ENCODE measurements around the gene LRP8.

LRP8 gene

DNA sequence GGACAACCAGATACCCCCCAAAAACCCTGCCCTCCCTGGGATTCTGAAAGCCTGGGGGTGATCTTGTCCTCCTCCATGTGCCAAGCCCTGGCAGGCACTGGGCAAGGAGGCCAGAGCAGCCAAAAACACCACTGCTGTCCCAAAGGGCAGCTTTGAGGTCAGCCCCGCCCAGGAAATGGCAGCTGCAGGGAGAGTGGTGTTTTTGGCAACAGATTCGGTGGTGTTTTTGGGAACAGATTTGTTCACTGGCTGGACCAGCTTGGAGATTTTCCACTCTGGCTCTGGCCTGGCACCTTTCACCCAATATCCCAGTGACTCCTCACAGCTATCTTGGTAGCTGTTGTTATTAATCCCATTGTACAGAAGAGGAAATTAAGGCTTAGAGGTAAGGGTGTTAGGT is 34.7 kb downstream of the LRP8 start:
- H3K9me3 ChIP-seq (ENCODE audit: insufficient read depth, low read depth, low read length): no peaks in the 10 kb centered on the region
- no peaks in the 10 kb centered on the region for H3F3A ChIP-seq (ENCODE audit: low read depth)
- H2AFZ ChIP-seq (ENCODE audit: low read length): no peak overlapping the region
- H3K27me3 ChIP-seq (ENCODE audit: insufficient read depth, low read length, poor library complexity, severe bottlenecking): no peaks in the 10 kb centered on the region
- no peak overlapping the region for H3K4me2 ChIP-seq (ENCODE audit: low read depth, low read length, poor library complexity, severe bottlenecking)
- H4K20me1 ChIP-seq (ENCODE audit: insufficient read depth, low read length, poor library complexity, severe bottlenecking): peaks cover 14% of the 10 kb centered on the region
- peaks cover 27% of the 10 kb centered on the region; the same call in 1 of the 2 replicates for H3K36me3 ChIP-seq (ENCODE audit: insufficient read depth, low read length)
- H3K79me2 ChIP-seq (ENCODE audit: insufficient read depth, low read length): peaks cover 46% of the 10 kb centered on the region
- H3K9me2 ChIP-seq (replicated peaks; ENCODE audit: low read depth, low read length): no peaks in the 10 kb centered on the region
- H3K4me3 ChIP-seq (ENCODE audit: low read length, poor library complexity, severe bottlenecking): no peak overlapping the region
- peaks cover 11% of the 10 kb centered on the region for H3K4me1 ChIP-seq (ENCODE audit: insufficient read depth, low read length, poor library complexity, severe bottlenecking)
- H3K9ac ChIP-seq (ENCODE audit: low read depth, low read length, poor library complexity, severe bottlenecking): no peak overlapping the region
- TF ChIP-seq, protein P1, sequence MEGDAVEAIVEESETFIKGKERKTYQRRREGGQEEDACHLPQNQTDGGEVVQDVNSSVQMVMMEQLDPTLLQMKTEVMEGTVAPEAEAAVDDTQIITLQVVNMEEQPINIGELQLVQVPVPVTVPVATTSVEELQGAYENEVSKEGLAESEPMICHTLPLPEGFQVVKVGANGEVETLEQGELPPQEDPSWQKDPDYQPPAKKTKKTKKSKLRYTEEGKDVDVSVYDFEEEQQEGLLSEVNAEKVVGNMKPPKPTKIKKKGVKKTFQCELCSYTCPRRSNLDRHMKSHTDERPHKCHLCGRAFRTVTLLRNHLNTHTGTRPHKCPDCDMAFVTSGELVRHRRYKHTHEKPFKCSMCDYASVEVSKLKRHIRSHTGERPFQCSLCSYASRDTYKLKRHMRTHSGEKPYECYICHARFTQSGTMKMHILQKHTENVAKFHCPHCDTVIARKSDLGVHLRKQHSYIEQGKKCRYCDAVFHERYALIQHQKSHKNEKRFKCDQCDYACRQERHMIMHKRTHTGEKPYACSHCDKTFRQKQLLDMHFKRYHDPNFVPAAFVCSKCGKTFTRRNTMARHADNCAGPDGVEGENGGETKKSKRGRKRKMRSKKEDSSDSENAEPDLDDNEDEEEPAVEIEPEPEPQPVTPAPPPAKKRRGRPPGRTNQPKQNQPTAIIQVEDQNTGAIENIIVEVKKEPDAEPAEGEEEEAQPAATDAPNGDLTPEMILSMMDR (conservative IDR thresholded peaks at IDR 0.05; ENCODE audit: low read length): no peak
- no peak for TF ChIP-seq EZH2phosphoT487 (IDR thresholded peaks at IDR 0.05; ENCODE audit: borderline replicate concordance)

DNA sequence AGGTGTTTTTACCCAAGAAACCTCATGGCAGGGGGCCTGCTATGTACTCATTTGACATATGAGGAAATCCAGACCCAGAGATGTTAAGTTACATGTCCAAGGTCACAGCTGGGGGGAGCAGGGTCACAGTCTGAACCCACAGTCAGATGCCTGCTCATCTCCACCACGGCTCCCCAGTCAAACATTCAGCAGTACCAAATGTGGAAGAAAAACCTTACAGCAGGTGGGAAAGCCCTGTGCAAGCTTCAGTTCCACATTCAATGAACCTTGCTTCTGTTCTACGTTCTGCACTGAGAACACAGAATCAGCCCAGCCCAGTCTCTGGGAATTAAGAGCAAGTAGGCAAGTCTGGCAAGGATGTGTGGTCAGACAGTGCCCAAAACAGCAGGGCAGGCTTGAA is 35.2 kb downstream of the LRP8 start:
- H4K20me1 ChIP-seq (ENCODE audit: insufficient read depth, low read length, poor library complexity, severe bottlenecking): peaks cover 14% of the 10 kb centered on the region
- no peaks in the 10 kb centered on the region for H3K27me3 ChIP-seq (ENCODE audit: insufficient read depth, low read length, poor library complexity, severe bottlenecking)
- no peak overlapping the region for H2AFZ ChIP-seq (ENCODE audit: low read length)
- peaks cover 11% of the 10 kb centered on the region for H3K4me1 ChIP-seq (ENCODE audit: insufficient read depth, low read length, poor library complexity, severe bottlenecking)
- TF ChIP-seq, protein P1 (conservative IDR thresholded peaks at IDR 0.05; ENCODE audit: low read length): no peak
- TF ChIP-seq EZH2phosphoT487 (IDR thresholded peaks at IDR 0.05; ENCODE audit: borderline replicate concordance): no peak
- H3K4me2 ChIP-seq (ENCODE audit: low read depth, low read length, poor library complexity, severe bottlenecking): no peak overlapping the region
- H3K79me2 ChIP-seq (ENCODE audit: insufficient read depth, low read length): peaks cover 43% of the 10 kb centered on the region
- H3F3A ChIP-seq (ENCODE audit: low read depth): no peaks in the 10 kb centered on the region
- no peaks in the 10 kb centered on the region for H3K9me2 ChIP-seq (replicated peaks; ENCODE audit: low read depth, low read length)
- no peak overlapping the region for H3K4me3 ChIP-seq (ENCODE audit: low read length, poor library complexity, severe bottlenecking)
- H3K9ac ChIP-seq (ENCODE audit: low read depth, low read length, poor library complexity, severe bottlenecking): no peak overlapping the region
- H3K36me3 ChIP-seq (ENCODE audit: insufficient read depth, low read length): peaks cover 30% of the 10 kb centered on the region; the same call in 1 of the 2 replicates
- no peaks in the 10 kb centered on the region for H3K9me3 ChIP-seq (ENCODE audit: insufficient read depth, low read depth, low read length)

DNA sequence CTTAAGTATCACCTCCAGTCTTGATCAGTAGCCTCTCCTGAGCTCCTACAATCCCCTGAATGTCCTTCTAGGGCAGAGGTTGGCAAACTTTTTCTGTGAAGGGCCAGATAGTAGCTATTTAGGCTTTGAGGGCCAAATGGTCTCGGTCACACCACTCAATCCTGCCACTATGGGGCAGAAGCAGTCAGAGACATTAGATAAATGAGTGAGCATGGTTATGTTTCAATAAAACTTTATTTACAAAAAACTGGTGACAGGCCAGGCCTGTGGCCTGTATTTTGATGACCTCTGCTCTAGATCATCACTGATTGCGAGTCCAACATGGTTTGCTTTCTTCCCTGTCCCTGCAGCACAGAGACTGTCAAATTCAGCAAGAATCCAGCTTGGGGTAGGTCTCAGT is 36.3 kb downstream of the LRP8 start:
- H3K9ac ChIP-seq (ENCODE audit: low read depth, low read length, poor library complexity, severe bottlenecking): no peak overlapping the region
- TF ChIP-seq, protein P1 (conservative IDR thresholded peaks at IDR 0.05; ENCODE audit: low read length): peak; percentile 23; the same call in 1 of the 2 replicates
- no peak for TF ChIP-seq EZH2phosphoT487 (IDR thresholded peaks at IDR 0.05; ENCODE audit: borderline replicate concordance)
- H3K36me3 ChIP-seq (ENCODE audit: insufficient read depth, low read length): peaks cover 41% of the 10 kb centered on the region; the same call in 1 of the 2 replicates

More for the DNA sequence above, 36.3 kb downstream of the LRP8 start:
- H3F3A ChIP-seq (ENCODE audit: low read depth): no peaks in the 10 kb centered on the region
- peaks cover 11% of the 10 kb centered on the region for H4K20me1 ChIP-seq (ENCODE audit: insufficient read depth, low read length, poor library complexity, severe bottlenecking)
- no peak overlapping the region for H3K4me3 ChIP-seq (ENCODE audit: low read length, poor library complexity, severe bottlenecking)
- H3K9me3 ChIP-seq (ENCODE audit: insufficient read depth, low read depth, low read length): no peaks in the 10 kb centered on the region
- H3K4me1 ChIP-seq (ENCODE audit: insufficient read depth, low read length, poor library complexity, severe bottlenecking): peaks cover 11% of the 10 kb centered on the region
- no peak overlapping the region for H2AFZ ChIP-seq (ENCODE audit: low read length)
- H3K9me2 ChIP-seq (replicated peaks; ENCODE audit: low read depth, low read length): no peaks in the 10 kb centered on the region
- H3K4me2 ChIP-seq (ENCODE audit: low read depth, low read length, poor library complexity, severe bottlenecking): no peak overlapping the region
- H3K27me3 ChIP-seq (ENCODE audit: insufficient read depth, low read length, poor library complexity, severe bottlenecking): no peaks in the 10 kb centered on the region
- H3K79me2 ChIP-seq (ENCODE audit: insufficient read depth, low read length): peaks cover 35% of the 10 kb centered on the region
